ENCODE data around the gene SLITRK5. TPM values are rescaled to one million over a fixed set of nuclear protein-coding genes. Genes with fewer than 3 reads are reported as not detected.
A peak's percentile ranks its signal among the peaks of the same experiment; 100 is the strongest.

The SLITRK5 gene
- total and polyA plus RNA-seq, 2 experiments from 2014 or later = 0.50 to 1.6 TPM

- Histone ChIP-seq H4K20me1 (replicated peaks; ENCODE audit: insufficient read depth) (no peaks in the 10 kb centered on the region), H3F3A (replicated peaks; ENCODE audit: low read depth) (no peaks in the 10 kb centered on the region), H3K27ac (ENCODE audit: low read depth) (no peak overlapping the region), H3K4me1 (ENCODE audit: insufficient read depth) (peaks cover 36% of the 10 kb centered on the region), H2AFZ (no peak overlapping the region), H3K27me3 (ENCODE audit: insufficient read depth) (no peaks in the 10 kb centered on the region), H3K9me2 (ENCODE audit: insufficient read depth) (no peaks in the 10 kb centered on the region), H3K4me2 (0 out of 2 replicates have a peak overlapping the region, but pooled peaks have one; percentile 46), H3K79me2 (replicated peaks; ENCODE audit: insufficient read depth) (no peaks in the 10 kb centered on the region), H3K4me3 (no peak overlapping the region), H3K36me3 (ENCODE audit: insufficient read depth) (no peaks in the 10 kb centered on the region)
- TF ChIP-seq EZH2 (IDR thresholded peaks at IDR 0.05; ENCODE audit: low read depth, unreplicated experiment) (no peak), POLR2AphosphoS5 (IDR thresholded peaks at IDR 0.05; ENCODE audit: low read depth) (no peak), ZNF331 (CRISPR knock-in tag; IDR thresholded peaks at IDR 0.05; ENCODE audit: low read depth) (no peak), JUNB (IDR thresholded peaks at IDR 0.05; ENCODE audit: unreplicated experiment) (no peak), STAT1 (IDR thresholded peaks at IDR 0.05; ENCODE audit: unreplicated experiment) (no peak), ETS1 (IDR thresholded peaks at IDR 0.05) (no peak), NANOG (IDR thresholded peaks at IDR 0.05; ENCODE audit: borderline replicate concordance) (no peak), REST (IDR thresholded peaks at IDR 0.05; ENCODE audit: unreplicated experiment) (no peak), CTCF (conservative IDR thresholded peaks at IDR 0.05; ENCODE audit: low read depth in 2 of 2) (no peak), ZNF462 (CRISPR knock-in tag; IDR thresholded peaks at IDR 0.05) (no peak), ZNF114 (CRISPR knock-in tag; IDR thresholded peaks at IDR 0.05) (no peak), CREB1 (CRISPR knock-in tag; IDR thresholded peaks at IDR 0.05; ENCODE audit: low read depth) (no peak), EZH2phosphoT487 (IDR thresholded peaks at IDR 0.05; ENCODE audit: unreplicated experiment) (no peak)
- Mint-ChIP-seq H3K4me3 (no peak overlapping the region), H3K27ac (no peak overlapping the region), H3K9me3 (no peaks in the 10 kb centered on the region), H3K4me1 (peaks cover 18% of the 10 kb centered on the region), H3K36me3 (ENCODE audit: low read depth) (no peaks in the 10 kb centered on the region), H3K27me3 (ENCODE audit: insufficient read depth, low read depth, poor library complexity) (no peaks in the 10 kb centered on the region)
- no peak for ATAC-seq
- no peak for DNase-seq (ENCODE audit: low spot score)
Measured at GRCh38 chr13:87661471-87661870, 9.7 kb upstream of the SLITRK5 start.

Data from GM23338 (cell line).